T-helper 17 cell (primary cell): ENCODE data around the gene SMYD1. TPM values are rescaled to one million over a fixed set of nuclear protein-coding genes. Genes with fewer than 3 reads are reported as not detected.

Experiments
- ATAC-seq: fragments of 150-1000 bp; cut with Tn5 transposase; 2 replicates; pipeline ENCODE4 v1.10.0; 2021; ENCODE audit warnings: mild to moderate bottlenecking, moderate library complexity
- DNase-seq, 3 donors: peaks; one replicate each; pipeline versions ENCODE4 v3.0.0 to v3.0.0-alpha.2; 2020 to 2021
- H3K9me3 ChIP-seq: one replicate; pipeline ENCODE4 v1.7.0; 2013; ENCODE audit warnings: low read length, mild to moderate bottlenecking; ENCODE audit not compliant: control insufficient read depth, poor library complexity, severe bottlenecking
- H3K27ac Mint-ChIP-seq: one replicate; pipeline ENCODE4 v1.8.0; 2022; ENCODE audit warnings: mild to moderate bottlenecking, moderate library complexity, mixed read lengths
- H3K27me3 Mint-ChIP-seq: one replicate; pipeline ENCODE4 v1.8.0; 2022; ENCODE audit warnings: mixed read lengths
- H3K36me3 Mint-ChIP-seq: one replicate; pipeline ENCODE4 v1.8.0; 2022; ENCODE audit warnings: low read depth, mixed read lengths
- H3K4me1 Mint-ChIP-seq: one replicate; pipeline ENCODE4 v1.8.0; 2022; ENCODE audit warnings: mild to moderate bottlenecking, mixed read lengths
- H3K4me3 Mint-ChIP-seq: one replicate; pipeline ENCODE4 v1.8.0; 2022; ENCODE audit warnings: mild to moderate bottlenecking, moderate library complexity, mixed read lengths
- total RNA-seq, 4 donors: library from RNA in 2 of 4; stranded (reverse) in 2 of 4; gene quantifications; one replicate each; pipeline ENCODE4 v1.2.3 and lab custom pipeline; 2022 to 2026

Gene SMYD1
- total RNA-seq, 2 donors from 2014 or later = not detected

DNA sequence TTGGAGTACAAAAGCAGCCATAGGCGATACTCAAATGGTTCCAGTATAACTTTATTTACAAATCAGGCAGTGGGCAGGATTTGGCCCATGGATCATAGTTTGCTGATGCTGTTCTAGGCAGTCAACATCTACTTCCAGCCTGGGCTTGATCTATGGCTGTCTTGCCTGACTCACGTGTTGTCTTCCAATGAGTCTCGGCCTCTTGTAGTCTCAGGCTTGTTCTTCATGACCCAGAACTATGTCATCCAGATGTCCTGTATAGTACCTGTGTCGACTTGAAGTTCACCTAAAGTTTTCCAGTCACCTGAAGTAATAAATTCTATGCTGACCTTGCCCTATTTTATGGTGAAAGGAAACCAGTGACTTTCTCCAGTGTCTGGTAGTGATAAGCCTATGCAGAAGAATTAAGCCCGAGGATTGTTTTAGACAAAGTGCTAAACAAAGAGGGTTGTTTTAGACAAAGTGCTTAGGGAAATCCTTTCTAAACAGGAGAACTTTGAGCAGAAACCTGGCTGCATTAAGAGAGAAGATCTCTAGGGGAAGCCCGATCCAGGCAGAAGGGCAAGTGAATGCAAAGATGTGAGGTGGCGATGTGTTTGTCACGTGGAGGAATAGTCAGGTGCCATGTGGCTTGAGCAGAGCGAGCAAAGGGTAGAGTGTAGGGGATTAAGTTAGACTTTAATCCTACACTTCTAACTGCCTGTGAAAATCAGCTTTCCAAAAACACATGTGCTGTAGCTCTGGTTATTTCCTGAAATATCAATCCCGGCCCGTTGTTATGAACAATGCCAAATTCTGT lies 94.0 kb downstream of the SMYD1 start:
- H3K36me3 Mint-ChIP-seq = peaks cover 5% of the 10 kb centered on the region
- peaks cover 22% of the 10 kb centered on the region for H3K27me3 Mint-ChIP-seq
- no peak overlapping the region for H3K4me3 Mint-ChIP-seq
- no peak overlapping the region for H3K27ac Mint-ChIP-seq
- no peaks in the 10 kb centered on the region for H3K9me3 ChIP-seq
- ATAC-seq = no peak
- no peak for DNase-seq
- peaks cover 9% of the 10 kb centered on the region for H3K4me1 Mint-ChIP-seq

Other genes with a start within 250 kb of the SMYD1 start
- 10 to 100 TPM; 11.0 to 15.9 TPM for gene RGPD2, start 242.0 kb upstream of the SMYD1 start, total RNA-seq
- 10 to 100 TPM in 1 of 2 donors, 1 to 10 TPM in 1; 8.3 to 16.2 TPM for gene RNU2-63P, start 51.3 kb upstream of the SMYD1 start, total RNA-seq
- 10 to 100 TPM in 1 of 2 donors, 1 to 10 TPM in 1; 7.8 to 10.6 TPM for gene KRCC1, start 12.0 kb upstream of the SMYD1 start, total RNA-seq
- gene FABP1, start 60.2 kb downstream of the SMYD1 start, total RNA-seq = not detected
- 1 to 10 TPM in 1 of 2 donors, under 1 TPM in 1; 0.99 to 1.6 TPM for gene THNSL2, start 102.5 kb downstream of the SMYD1 start, total RNA-seq